HG02623 (cell line): ENCODE measurements around the gene OR52E6.

Experiments used
- ATAC-seq: cut with Tn5 transposase; IDR thresholded peaks from one replicate; pipeline ENCODE4 v1.9.1; 2021; ENCODE audit warnings: moderate library complexity; ENCODE audit not compliant: unreplicated experiment

Gene OR52E6

DNA sequence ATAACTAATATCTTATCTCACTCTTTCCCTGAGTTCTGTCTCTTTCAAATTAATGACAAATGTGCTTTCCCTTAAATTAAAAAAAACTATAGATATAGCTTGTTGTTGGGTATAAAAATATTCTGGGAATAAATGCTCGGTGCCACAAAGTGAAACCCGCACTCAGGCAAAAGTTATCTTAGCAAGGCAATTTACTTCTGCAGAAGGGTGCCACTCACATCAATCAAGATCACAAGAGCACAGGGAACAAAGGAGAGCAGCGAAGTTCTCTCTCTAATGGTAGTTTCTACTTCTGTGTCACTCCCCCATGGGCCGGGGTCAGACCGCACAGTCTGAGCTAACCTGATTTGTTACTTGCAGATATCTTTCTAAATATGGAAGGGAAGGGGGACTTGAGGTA lies 37.7 kb downstream of the OR52E6 start:
- no peak for ATAC-seq

DNA sequence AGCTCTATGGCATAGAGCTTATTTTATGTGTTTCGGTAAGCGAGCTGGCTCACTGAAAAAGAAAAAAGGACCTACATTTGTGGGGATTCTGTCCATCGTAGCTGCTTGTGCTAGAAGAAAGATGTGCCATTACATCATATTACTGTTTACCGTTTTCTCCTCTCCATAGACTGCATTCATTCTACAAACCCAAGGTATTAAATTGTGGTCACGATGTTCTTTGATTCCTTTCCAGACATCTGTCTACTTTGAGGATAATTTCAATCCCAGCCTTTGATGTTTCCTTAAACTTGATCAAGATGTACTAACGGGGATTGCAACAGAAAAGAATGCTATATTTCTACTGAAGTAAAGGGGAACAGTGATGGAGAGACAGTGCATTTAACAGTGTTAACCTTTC lies 45.2 kb downstream of the OR52E6 start:
- no peak for ATAC-seq

DNA sequence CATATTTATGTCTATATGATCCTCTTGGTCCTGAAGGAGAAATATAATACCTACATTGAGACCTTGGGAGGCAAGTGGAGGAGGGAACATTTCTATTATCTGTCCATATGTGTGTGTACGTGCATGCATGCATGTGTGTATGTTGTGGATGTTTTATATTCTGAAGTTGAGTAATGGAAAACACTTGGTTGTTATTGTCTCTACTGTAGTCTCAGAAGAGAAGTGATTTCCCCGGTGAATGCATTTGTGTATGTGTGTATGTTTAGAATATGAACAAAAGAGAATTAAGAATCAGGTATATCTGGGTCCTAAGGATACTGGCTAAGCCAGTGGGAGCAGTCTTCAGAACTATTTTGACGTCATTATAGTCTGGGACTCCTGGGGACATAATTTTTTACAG lies 50.5 kb downstream of the OR52E6 start, which contains the start of gene OR52N1:
Gene OR52N1, minus strand, starts transcription at position 101 of the 400 bp plus-strand sequence. CDS start 2,449 bp downstream, outside the sequence.
- no peak for ATAC-seq
